ENCODE results near the gene RAP1GAP2.
"Not testable (repeated sequence)": the region's sequence is repeated elsewhere in the genome, so short reads cannot be mapped to it uniquely, and the experiment has no call there.

The RAP1GAP2 gene

DNA sequence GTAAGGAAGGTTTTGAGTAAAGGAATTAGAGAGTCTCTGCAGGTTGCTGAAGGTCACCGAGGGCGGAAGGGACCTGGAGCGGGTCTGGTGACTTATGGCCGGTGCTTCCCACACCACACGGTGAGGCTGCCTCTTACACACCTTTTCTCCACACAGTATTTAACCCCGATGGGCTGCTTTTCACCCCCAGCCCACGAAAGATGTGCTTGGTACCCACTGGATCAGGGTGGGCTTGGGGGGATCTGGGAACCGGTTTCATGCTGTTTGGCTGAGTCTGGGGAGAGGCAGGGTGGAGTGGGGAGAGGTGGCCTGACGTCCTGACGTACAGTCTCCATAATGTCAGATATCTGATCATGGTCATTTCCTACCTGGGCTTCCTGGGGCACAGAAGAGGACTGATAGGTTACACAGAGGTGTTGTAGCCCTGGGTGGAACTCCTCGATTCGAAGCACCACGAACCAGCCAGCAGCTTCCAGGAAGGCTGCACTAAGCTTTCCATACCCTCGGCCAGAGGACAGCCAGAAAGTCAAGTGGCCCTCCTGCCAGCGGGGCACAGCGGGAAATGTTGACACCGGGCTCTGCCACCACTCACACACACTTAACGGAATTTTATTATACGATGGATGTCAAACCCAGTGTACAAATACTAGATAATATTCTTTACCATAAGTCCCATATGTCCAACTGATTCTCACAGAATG lies 233.1 kb downstream of the RAP1GAP2 start:
- H3K27me3 ChIP-seq (replicated peaks; ENCODE audit: insufficient read depth, low read length) = no peaks in the 10 kb centered on the region; the same call in 1 of the 2 replicates
- H3K9ac ChIP-seq (ENCODE audit: low read length) = no peak overlapping the region
- DNase-seq = no peak
- no peak overlapping the region for H3K4me2 ChIP-seq (ENCODE audit: low read depth, low read length)
- no peaks in the 10 kb centered on the region for H3K36me3 ChIP-seq (replicated peaks; ENCODE audit: insufficient read depth, low read length)
- H3K9me2 ChIP-seq (replicated peaks; ENCODE audit: insufficient read depth, low read length) = no peaks in the 10 kb centered on the region
- no peak overlapping the region for H2AFZ ChIP-seq (ENCODE audit: low read length)
- no peak for TF ChIP-seq EZH2 (optimal IDR thresholded peaks at IDR 0.05; ENCODE audit: low read depth, low read length)
- no peak for TF ChIP-seq CTCF (IDR thresholded peaks at IDR 0.05; ENCODE audit: low read length)
- no peak for TF ChIP-seq EZH2phosphoT487 (IDR thresholded peaks at IDR 0.05; ENCODE audit: low read length)
- H3K9me3 ChIP-seq (replicated peaks; ENCODE audit: insufficient read depth, low read length) = no peaks in the 10 kb centered on the region
- no peaks in the 10 kb centered on the region for H4K20me1 ChIP-seq (ENCODE audit: insufficient read depth, low read length)
- H3K4me3 ChIP-seq (ENCODE audit: low read length) = no peak overlapping the region
- H3K79me2 ChIP-seq (ENCODE audit: low read length) = no peaks in the 10 kb centered on the region
- H3F3A ChIP-seq (ENCODE audit: insufficient read depth, low read length) = no peaks in the 10 kb centered on the region
- H3K4me1 ChIP-seq (ENCODE audit: low read length) = no peaks in the 10 kb centered on the region
- H3K27ac ChIP-seq (ENCODE audit: low read length) = no peak overlapping the region

DNA sequence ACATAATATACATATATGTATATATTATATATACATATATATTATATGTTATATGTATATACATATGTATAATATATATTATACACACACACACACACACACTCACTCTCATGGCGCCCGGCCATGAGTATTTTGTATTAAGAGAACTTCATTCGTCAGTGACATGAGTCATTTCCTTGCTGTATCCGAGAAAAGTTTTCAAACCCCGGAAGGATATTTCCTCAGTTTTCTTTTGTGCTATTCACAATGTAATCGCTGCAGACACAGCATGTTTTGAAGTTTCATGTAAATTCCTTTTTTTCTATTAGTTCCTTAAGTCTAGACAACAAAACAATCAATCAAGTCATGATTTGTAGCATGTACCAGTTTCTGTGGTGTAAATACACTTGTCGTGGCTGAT lies 233.9 kb downstream of the RAP1GAP2 start:
- Histone ChIP-seq H4K20me1 (ENCODE audit: insufficient read depth, low read length) (no peaks in the 10 kb centered on the region), H3F3A (ENCODE audit: insufficient read depth, low read length) (no peaks in the 10 kb centered on the region), H3K27ac (ENCODE audit: low read length) (no peak overlapping the region), H2AFZ (ENCODE audit: low read length) (no peak overlapping the region), H3K36me3 (replicated peaks; ENCODE audit: insufficient read depth, low read length) (no peaks in the 10 kb centered on the region), H3K4me1 (ENCODE audit: low read length) (no peaks in the 10 kb centered on the region), H3K9ac (ENCODE audit: low read length) (no peak overlapping the region), H3K4me2 (ENCODE audit: low read depth, low read length) (no peak overlapping the region), H3K79me2 (ENCODE audit: low read length) (no peaks in the 10 kb centered on the region), H3K9me2 (replicated peaks; ENCODE audit: insufficient read depth, low read length) (no peaks in the 10 kb centered on the region), H3K27me3 (replicated peaks; ENCODE audit: insufficient read depth, low read length) (no peaks in the 10 kb centered on the region; the same call in 1 of the 2 replicates), H3K4me3 (ENCODE audit: low read length) (no peak overlapping the region), H3K9me3 (replicated peaks; ENCODE audit: insufficient read depth, low read length) (no peaks in the 10 kb centered on the region)
- DNase-seq = no peak
- TF ChIP-seq CTCF (IDR thresholded peaks at IDR 0.05; ENCODE audit: low read length) (no peak), EZH2phosphoT487 (IDR thresholded peaks at IDR 0.05; ENCODE audit: low read length) (no peak), EZH2 (optimal IDR thresholded peaks at IDR 0.05; ENCODE audit: low read depth, low read length) (no peak)

GRCh38 chr17:3030852-3031470 lies 234.7 kb downstream of the RAP1GAP2 start:
- not testable (repeated sequence) for H3K27ac ChIP-seq (ENCODE audit: low read length); H3K4me2 ChIP-seq (ENCODE audit: low read depth, low read length); H2AFZ ChIP-seq (ENCODE audit: low read length); H3K4me1 ChIP-seq (ENCODE audit: low read length); H3F3A ChIP-seq (ENCODE audit: insufficient read depth, low read length); H3K9me3 ChIP-seq (replicated peaks; ENCODE audit: insufficient read depth, low read length); H3K9me2 ChIP-seq (replicated peaks; ENCODE audit: insufficient read depth, low read length); H4K20me1 ChIP-seq (ENCODE audit: insufficient read depth, low read length); H3K79me2 ChIP-seq (ENCODE audit: low read length); H3K36me3 ChIP-seq (replicated peaks; ENCODE audit: insufficient read depth, low read length); DNase-seq; H3K4me3 ChIP-seq (ENCODE audit: low read length); H3K27me3 ChIP-seq (replicated peaks; ENCODE audit: insufficient read depth, low read length); H3K9ac ChIP-seq (ENCODE audit: low read length)

All from MM.1S (cell line).